CD14-positive monocyte (primary cell): Measurements from ENCODE around the gene TFPI. TPM values are rescaled to one million over a fixed set of nuclear protein-coding genes. Genes with fewer than 3 reads are reported as not detected.

ENCODE experiments used
- DNase-seq, 3 donors: peaks; one replicate each; pipeline ENCODE4 v3.0.0-alpha.2; 2011 to 2022
- H2AFZ ChIP-seq: 2 replicates; pipeline ENCODE4 v1.6.0; 2012; ENCODE audit warnings: mild to moderate bottlenecking, low read depth, low read length, inconsistent platforms; ENCODE audit not compliant: insufficient read depth, poor library complexity, severe bottlenecking
- H3K27ac ChIP-seq, 2 donors: 1 replicate in 1 of 2; 2 replicates in 1 of 2; pipeline ENCODE4 v1.5.1; 2012 to 2013; ENCODE audit warnings: low read length in 2 of 2, control low read depth in 1 of 2, inconsistent platforms in 1 of 2, low read depth in 1 of 2, mild to moderate bottlenecking in 1 of 2
- H3K27me3 ChIP-seq, 2 donors: one replicate each; pipeline versions ENCODE4 v1.6.0 to v1.6.1; 2011 to 2013; ENCODE audit warnings: low read length in 2 of 2; ENCODE audit not compliant: control insufficient read depth in 2 of 2, insufficient read depth in 2 of 2
- H3K36me3 ChIP-seq, 2 donors: replicated peaks in 1 of 2; 1 replicate in 1 of 2; 2 replicates in 1 of 2; pipeline versions ENCODE4 v1.5.1 to v1.6.1; 2012 to 2013; ENCODE audit warnings: low read length in 2 of 2, control low read depth in 1 of 2, inconsistent platforms in 1 of 2, mild to moderate bottlenecking in 1 of 2; ENCODE audit not compliant: insufficient read depth in 2 of 2, control insufficient read depth in 1 of 2
- H3K4me1 ChIP-seq, 2 donors: 1 replicate in 1 of 2; 2 replicates in 1 of 2; pipeline versions ENCODE4 v1.5.1 to v1.6.1; 2012 to 2013; ENCODE audit warnings: low read length in 2 of 2, control low read depth in 1 of 2, inconsistent platforms in 1 of 2, mild to moderate bottlenecking in 1 of 2, moderate library complexity in 1 of 2; ENCODE audit not compliant: insufficient read depth in 2 of 2, control insufficient read depth in 1 of 2
- H3K4me2 ChIP-seq: replicated peaks from 2 replicates; pipeline ENCODE3; 2012; ENCODE audit warnings: low read length, moderate library complexity, mild to moderate bottlenecking; ENCODE audit not compliant: poor library complexity, severe bottlenecking; ENCODE audit errors: extremely low read depth
- H3K4me3 ChIP-seq, 3 experiments: fragments of 200-600 bp in 1 of 3; sonication (generic) in 1 of 3; replicated peaks in 1 of 3; 1 replicate in 2 of 3; 2 replicates in 1 of 3; pipeline ENCODE4 v1.5.1; 2011 to 2013; ENCODE audit warnings: low read length in 3 of 3, mild to moderate bottlenecking in 3 of 3, control low read depth in 2 of 3, low read depth in 2 of 3, inconsistent platforms in 1 of 3, moderate library complexity in 1 of 3
- H3K79me2 ChIP-seq: 2 replicates; pipeline ENCODE4 v1.6.0; 2012; ENCODE audit warnings: mild to moderate bottlenecking, control low read depth, inconsistent platforms, low read length, moderate library complexity; ENCODE audit not compliant: insufficient read depth
- H3K9ac ChIP-seq: 2 replicates; pipeline ENCODE4 v1.6.0; 2017; ENCODE audit warnings: low read length, mild to moderate bottlenecking; ENCODE audit not compliant: insufficient read depth, poor library complexity, severe bottlenecking
- H3K9me3 ChIP-seq, 2 donors: replicated peaks in 1 of 2; 1 replicate in 1 of 2; 2 replicates in 1 of 2; pipeline versions ENCODE4 v1.5.1 to v1.6.1; 2012 to 2013; ENCODE audit warnings: low read length in 2 of 2, control low read depth in 1 of 2; ENCODE audit not compliant: control insufficient read depth in 1 of 2, insufficient read depth in 1 of 2
- H4K20me1 ChIP-seq: 2 replicates; pipeline ENCODE4 v1.6.0; 2012; ENCODE audit warnings: mild to moderate bottlenecking, low read length, control low read depth, moderate library complexity; ENCODE audit not compliant: insufficient read depth
- H3K27ac Mint-ChIP-seq, 7 donors: one replicate each; pipeline ENCODE4 v1.8.0; 2020; ENCODE audit warnings: mild to moderate bottlenecking in 7 of 7, mixed read lengths in 7 of 7, moderate library complexity in 6 of 7, inconsistent platforms in 2 of 7
- H3K27me3 Mint-ChIP-seq, 3 donors: one replicate each; pipeline ENCODE4 v1.8.0; 2021 to 2022; ENCODE audit warnings: low read depth in 3 of 3, mild to moderate bottlenecking in 3 of 3, mixed read lengths in 3 of 3, moderate library complexity in 3 of 3, inconsistent platforms in 1 of 3
- H3K36me3 Mint-ChIP-seq, 2 donors: one replicate each; pipeline ENCODE4 v1.8.0; 2020; ENCODE audit warnings: mixed read lengths in 2 of 2, inconsistent platforms in 1 of 2, mild to moderate bottlenecking in 1 of 2
- H3K4me1 Mint-ChIP-seq: one replicate; pipeline ENCODE4 v1.8.0; 2020; ENCODE audit warnings: mild to moderate bottlenecking, mixed read lengths
- H3K4me3 Mint-ChIP-seq, 2 donors: one replicate each; pipeline ENCODE4 v1.8.0; 2020; ENCODE audit warnings: mild to moderate bottlenecking in 2 of 2, mixed read lengths in 2 of 2, moderate library complexity in 1 of 2
- H3K9me3 Mint-ChIP-seq, 7 donors: one replicate each; pipeline ENCODE4 v1.8.0; 2020 to 2022; ENCODE audit warnings: mixed read lengths in 7 of 7, mild to moderate bottlenecking in 6 of 7, moderate library complexity in 6 of 7, inconsistent platforms in 2 of 7
- WGBS: methylation state at CpG from one replicate; pipeline ENCODE4 v1.1.5; 2013; ENCODE audit warnings: missing lambda C conversion rate; ENCODE audit not compliant: insufficient coverage; 5-methylcytosine and 5-hydroxymethylcytosine counted together
- intact Hi-C, 2 donors: fragments of 100-400 bp; cut with micrococcal nuclease; formaldehyde crosslinking; loops; one replicate each; pipeline versions ENCODE4 v1.15.0 to v1.15.1; 2023
- polyA plus RNA-seq, 3 donors: library from polyadenylated mRNA; depleted of rRNA in 1 of 3; unstranded in 2 of 3; stranded (reverse) in 1 of 3; fragments of 300-500 nt in 2 of 3; fragments of >200 nt in 1 of 3; fragmentation: Illumina TruSeq in 2 of 3; gene quantifications; 1 replicate in 2 of 3; 2 replicates in 1 of 3; pipeline ENCODE4 v1.2.3, GENCODE V29; 2012 to 2021
- TF ChIP-seq, protein P1 (sequence below): fragments of 200-600 bp; IDR thresholded peaks from one replicate; pipeline ENCODE4 v1.8.0; 2022; ENCODE audit warnings: antibody characterized with exemption, mild to moderate bottlenecking

TFPI gene
- polyA plus RNA-seq, 3 donors = 0.46 TPM; not detected in 2

DNA sequence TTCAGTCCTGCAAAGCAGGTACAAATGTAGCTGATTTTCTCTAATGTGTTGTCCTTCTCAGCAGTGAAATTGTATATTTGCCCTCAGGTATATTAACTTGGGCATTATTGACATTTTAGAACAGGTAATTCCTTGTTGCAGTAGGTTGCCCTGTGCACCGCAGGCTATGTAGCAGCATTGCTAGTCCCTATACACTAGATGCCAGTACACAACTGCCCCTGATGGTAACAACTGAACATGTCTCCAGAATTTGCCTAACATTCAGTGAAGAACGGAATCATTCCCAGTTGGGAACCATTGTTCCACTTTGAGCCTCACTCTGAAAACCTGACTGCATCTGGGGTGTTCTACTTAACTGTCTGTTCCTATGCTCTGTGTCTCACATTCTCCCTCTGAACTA is 23.1 kb upstream of the TFPI start:
- no peaks in the 10 kb centered on the region for H3K27me3 ChIP-seq
- H3K4me2 ChIP-seq = no peak overlapping the region
- no peaks in the 10 kb centered on the region for H3K79me2 ChIP-seq
- TF ChIP-seq, protein P1, sequence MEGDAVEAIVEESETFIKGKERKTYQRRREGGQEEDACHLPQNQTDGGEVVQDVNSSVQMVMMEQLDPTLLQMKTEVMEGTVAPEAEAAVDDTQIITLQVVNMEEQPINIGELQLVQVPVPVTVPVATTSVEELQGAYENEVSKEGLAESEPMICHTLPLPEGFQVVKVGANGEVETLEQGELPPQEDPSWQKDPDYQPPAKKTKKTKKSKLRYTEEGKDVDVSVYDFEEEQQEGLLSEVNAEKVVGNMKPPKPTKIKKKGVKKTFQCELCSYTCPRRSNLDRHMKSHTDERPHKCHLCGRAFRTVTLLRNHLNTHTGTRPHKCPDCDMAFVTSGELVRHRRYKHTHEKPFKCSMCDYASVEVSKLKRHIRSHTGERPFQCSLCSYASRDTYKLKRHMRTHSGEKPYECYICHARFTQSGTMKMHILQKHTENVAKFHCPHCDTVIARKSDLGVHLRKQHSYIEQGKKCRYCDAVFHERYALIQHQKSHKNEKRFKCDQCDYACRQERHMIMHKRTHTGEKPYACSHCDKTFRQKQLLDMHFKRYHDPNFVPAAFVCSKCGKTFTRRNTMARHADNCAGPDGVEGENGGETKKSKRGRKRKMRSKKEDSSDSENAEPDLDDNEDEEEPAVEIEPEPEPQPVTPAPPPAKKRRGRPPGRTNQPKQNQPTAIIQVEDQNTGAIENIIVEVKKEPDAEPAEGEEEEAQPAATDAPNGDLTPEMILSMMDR = no peak
- H3K27ac ChIP-seq = no peak overlapping the region
- no peaks in the 10 kb centered on the region for H3K27me3 Mint-ChIP-seq
- intact Hi-C loops = no loop called here
- H3K36me3 ChIP-seq = no peaks in the 10 kb centered on the region
- peaks cover 4% of the 10 kb centered on the region for H3K4me1 Mint-ChIP-seq
- no peak for DNase-seq
- 90% methylated on average over 2 of the region's 2 CpGs for WGBS
- H2AFZ ChIP-seq = no peak overlapping the region
- peaks cover 3 to 5% of the 10 kb centered on the region in 2 donors for H3K4me1 ChIP-seq
- no peak overlapping the region for H3K9ac ChIP-seq
- H3K36me3 Mint-ChIP-seq = no peaks in the 10 kb centered on the region
- H3K4me3 ChIP-seq = no peak overlapping the region
- H4K20me1 ChIP-seq = no peaks in the 10 kb centered on the region
- no peak overlapping the region for H3K27ac Mint-ChIP-seq
- no peaks in the 10 kb centered on the region for H3K9me3 ChIP-seq
- H3K9me3 Mint-ChIP-seq = peaks cover 0 to 2% (median 0%) of the 10 kb centered on the region in 7 donors
- no peak overlapping the region for H3K4me3 Mint-ChIP-seq

GRCh38 chr2:187576906-187577305 is 22.7 kb upstream of the TFPI start:
- H3K4me1 Mint-ChIP-seq = peaks cover 4% of the 10 kb centered on the region
- no peak overlapping the region for H2AFZ ChIP-seq
- H3K4me3 Mint-ChIP-seq = no peak overlapping the region
- no peaks in the 10 kb centered on the region for H3K27me3 Mint-ChIP-seq
- no peaks in the 10 kb centered on the region for H4K20me1 ChIP-seq
- H3K9me3 Mint-ChIP-seq = peaks cover 0 to 4% (median 0%) of the 10 kb centered on the region in 7 donors
- H3K36me3 Mint-ChIP-seq = no peaks in the 10 kb centered on the region
- H3K9ac ChIP-seq = no peak overlapping the region
- H3K4me3 ChIP-seq = no peak overlapping the region
- H3K27me3 ChIP-seq = no peaks in the 10 kb centered on the region
- H3K4me2 ChIP-seq = no peak overlapping the region
- no peak for DNase-seq
- TF ChIP-seq, protein P1 = no peak
- no peaks in the 10 kb centered on the region for H3K9me3 ChIP-seq
- no peaks in the 10 kb centered on the region for H3K36me3 ChIP-seq
- no peak overlapping the region for H3K27ac ChIP-seq
- H3K27ac Mint-ChIP-seq = no peak overlapping the region
- H3K79me2 ChIP-seq = no peaks in the 10 kb centered on the region
- H3K4me1 ChIP-seq = peaks cover 3 to 5% of the 10 kb centered on the region in 2 donors
- intact Hi-C loops = no loop called here
